Astrocyte (in vitro differentiated cells and primary cell): ENCODE measurements around the gene KRTAP5-3. TPM values are rescaled to one million over a fixed set of nuclear protein-coding genes. Genes with fewer than 3 reads are reported as not detected.
A peak's percentile ranks its signal among the peaks of the same experiment; 100 is the strongest.

Experiments
- DNase-seq: peaks from one replicate; pipeline ENCODE4 v3.0.0-alpha.2; 2010; ENCODE audit warnings: low read depth
- FAIRE-seq: peaks from 2 replicates; lab custom pipeline; 2011; peaks lifted over from hg19 to GRCh38; lab: Jason Lieb, UNC
- H2AFZ ChIP-seq: 2 replicates; pipeline ENCODE4 v1.6.0; 2012; ENCODE audit warnings: low read depth, low read length, inconsistent platforms
- H3K27ac ChIP-seq: 2 replicates; pipeline ENCODE4 v1.5.1; 2011; ENCODE audit warnings: low read depth, low read length, inconsistent platforms
- H3K27me3 ChIP-seq: 2 replicates; pipeline ENCODE4 v1.6.0; 2011; ENCODE audit warnings: low read length, inconsistent platforms; ENCODE audit not compliant: insufficient read depth
- H3K36me3 ChIP-seq: 2 replicates; pipeline ENCODE4 v1.5.1; 2011; ENCODE audit warnings: low read length, inconsistent platforms; ENCODE audit not compliant: insufficient read depth
- H3K4me1 ChIP-seq: 2 replicates; pipeline ENCODE4 v1.5.1; 2011; ENCODE audit warnings: low read length, inconsistent platforms; ENCODE audit not compliant: insufficient read depth
- H3K4me2 ChIP-seq: 2 replicates; pipeline ENCODE4 v1.6.0; 2012; ENCODE audit warnings: low read length, inconsistent platforms
- H3K4me3 ChIP-seq: 2 replicates; pipeline ENCODE4 v1.5.1; 2011; ENCODE audit warnings: low read depth, mild to moderate bottlenecking, low read length, inconsistent platforms; ENCODE audit not compliant: insufficient read depth
- H3K79me2 ChIP-seq: 2 replicates; pipeline ENCODE4 v1.6.0; 2012; ENCODE audit warnings: mild to moderate bottlenecking, low read length, inconsistent platforms; ENCODE audit not compliant: insufficient read depth
- H3K9ac ChIP-seq: 2 replicates; pipeline ENCODE4 v1.6.0; 2012; ENCODE audit warnings: mild to moderate bottlenecking, low read length, inconsistent platforms
- H3K9me3 ChIP-seq: 2 replicates; pipeline ENCODE4 v1.5.1; 2012; ENCODE audit warnings: low read depth, mild to moderate bottlenecking, low read length, inconsistent platforms; ENCODE audit not compliant: insufficient read depth
- H4K20me1 ChIP-seq: 2 replicates; pipeline ENCODE4 v1.6.0; 2012; ENCODE audit warnings: low read length, inconsistent platforms; ENCODE audit not compliant: insufficient read depth
- H3K27ac Mint-ChIP-seq: one replicate; pipeline ENCODE4 v1.8.0; 2021; ENCODE audit warnings: mild to moderate bottlenecking, mixed read lengths; ENCODE audit not compliant: unreplicated experiment
- H3K27me3 Mint-ChIP-seq: one replicate; pipeline ENCODE4 v1.8.0; 2021; ENCODE audit warnings: low read depth, mixed read lengths; ENCODE audit not compliant: unreplicated experiment
- H3K36me3 Mint-ChIP-seq: one replicate; pipeline ENCODE4 v1.8.0; 2021; ENCODE audit warnings: low read depth, mixed read lengths; ENCODE audit not compliant: unreplicated experiment
- H3K4me1 Mint-ChIP-seq: one replicate; pipeline ENCODE4 v1.8.0; 2021; ENCODE audit warnings: low read depth, mixed read lengths; ENCODE audit not compliant: unreplicated experiment
- H3K4me3 Mint-ChIP-seq: one replicate; pipeline ENCODE4 v1.8.0; 2021; ENCODE audit warnings: mild to moderate bottlenecking, moderate library complexity, mixed read lengths; ENCODE audit not compliant: unreplicated experiment
- H3K9me3 Mint-ChIP-seq: one replicate; pipeline ENCODE4 v1.8.0; 2021; ENCODE audit warnings: mild to moderate bottlenecking, mixed read lengths; ENCODE audit not compliant: unreplicated experiment
- CTCF ChIP-seq: IDR thresholded peaks from 2 replicates; pipeline ENCODE4 v1.5.1; 2011; ENCODE audit warnings: low read depth, mild to moderate bottlenecking, inconsistent platforms, low read length, moderate library complexity; ENCODE audit not compliant: insufficient read depth
- EZH2 ChIP-seq: IDR thresholded peaks from 2 replicates; pipeline ENCODE4 v1.6.1; 2012; ENCODE audit warnings: mild to moderate bottlenecking, low read length, inconsistent platforms; ENCODE audit not compliant: insufficient read depth
- total RNA-seq: library from RNA; stranded (reverse); gene quantifications from 2 replicates; pipeline ENCODE4 v1.2.1, GENCODE V29; 2021

The KRTAP5-3 gene
- total RNA-seq, 1 donor from 2014 or later: not detected

GRCh38 chr11:1557904-1558774, 50.1 kb downstream of the KRTAP5-3 start:
- no peak overlapping the region for H3K4me3 Mint-ChIP-seq
- peaks cover 3% of the 10 kb centered on the region for H3K27me3 Mint-ChIP-seq
- Histone ChIP-seq H3K9me3 (no peaks in the 10 kb centered on the region), H4K20me1 (peaks cover 55% of the 10 kb centered on the region), H3K9ac (peak overlapping the region; percentile 57), H3K36me3 (no peaks in the 10 kb centered on the region), H3K27ac (peak overlapping the region; percentile 69), H3K27me3 (no peaks in the 10 kb centered on the region), H3K4me3 (no peak overlapping the region), H3K4me2 (peak overlapping the region; percentile 44), H3K4me1 (peaks cover 22% of the 10 kb centered on the region), H2AFZ (no peak overlapping the region), H3K79me2 (no peaks in the 10 kb centered on the region)
- no peak for TF ChIP-seq EZH2
- no peak for TF ChIP-seq CTCF
- DNase-seq (peak; percentile 74), FAIRE-seq (no peak)
- H3K27ac Mint-ChIP-seq: no peak overlapping the region
- H3K36me3 Mint-ChIP-seq: peaks cover 8% of the 10 kb centered on the region
- H3K9me3 Mint-ChIP-seq: no peaks in the 10 kb centered on the region
- peaks cover 3% of the 10 kb centered on the region for H3K4me1 Mint-ChIP-seq

Other genes starting within 250 kb of the KRTAP5-3 start
- gene BRSK2, start 218.5 kb downstream of the KRTAP5-3 start, total RNA-seq: 3.9 and 7.1 TPM in 2 replicates
- gene MOB2, start 121.7 kb downstream of the KRTAP5-3 start, total RNA-seq: 26.4 and 28.9 TPM in 2 replicates
- 13.8 and 14.8 TPM in 2 replicates for gene DUSP8, start 36.2 kb downstream of the KRTAP5-3 start, total RNA-seq
- gene KRTAP5-1, start 23.2 kb downstream of the KRTAP5-3 start, total RNA-seq: not detected in 2 replicates
- not detected in 2 replicates for gene KRTAP5-2, start 10.2 kb downstream of the KRTAP5-3 start, total RNA-seq
- not detected in 2 replicates for gene KRTAP5-4, start 13.7 kb upstream of the KRTAP5-3 start, total RNA-seq
- gene KRTAP5-5, start 21.3 kb upstream of the KRTAP5-3 start, total RNA-seq: not detected in 2 replicates
- not detected in 2 replicates for gene KRTAP5-6, start 88.7 kb upstream of the KRTAP5-3 start, total RNA-seq
- gene IFITM10, start 142.1 kb upstream of the KRTAP5-3 start, total RNA-seq: 2.0 and 5.1 TPM in 2 replicates
- gene CTSD, start 155.5 kb upstream of the KRTAP5-3 start, total RNA-seq: 290 and 340 TPM in 2 replicates
- gene SYT8, start 226.5 kb upstream of the KRTAP5-3 start, total RNA-seq: 0.36 and 0.38 TPM in 2 replicates
- not detected in 2 replicates for gene TNNI2, start 230.5 kb upstream of the KRTAP5-3 start, total RNA-seq
- 1.3 and 1.9 TPM in 2 replicates for gene LSP1, start 244.6 kb upstream of the KRTAP5-3 start, total RNA-seq